Breast epithelium (tissue), 3 donors: ENCODE measurements around the gene PNMA1.

Experiments
- CTCF ChIP-seq, 3 donors: fragments of 450-650 bp; IDR thresholded peaks; one replicate each; pipeline ENCODE4 v1.5.1; 2016 to 2017; ENCODE audit warnings: antibody characterized with exemption in 3 of 3, mild to moderate bottlenecking in 3 of 3, moderate library complexity in 3 of 3
- POLR2A ChIP-seq: fragments of 450-650 bp; IDR thresholded peaks from one replicate; pipeline ENCODE4 v1.6.1; 2016; ENCODE audit warnings: antibody characterized with exemption, mild to moderate bottlenecking, moderate library complexity
- POLR2AphosphoS5 ChIP-seq, 3 donors: sonication (generic); formaldehyde crosslinking; IDR thresholded peaks; one replicate each; pipeline ENCODE4 v1.6.1; 2017; ENCODE audit warnings: antibody characterized with exemption in 3 of 3

- no peak for TF ChIP-seq CTCF (IDR thresholded peaks at IDR 0.05)
- TF ChIP-seq POLR2A: no peak
- TF ChIP-seq POLR2AphosphoS5 (IDR thresholded peaks at IDR 0.05): no peak
Measured at GRCh38 chr14:73760598-73761586, 46.7 kb upstream of the PNMA1 start.
